CMK (cell line): ENCODE data around the gene TECTA.
A peak's percentile ranks its signal among the peaks of the same experiment; 100 is the strongest.
"Not testable (repeated sequence)": the region's sequence is repeated elsewhere in the genome, so short reads cannot be mapped to it uniquely, and the experiment has no call there.

Experiments
- DNase-seq: peaks from one replicate; pipeline ENCODE4 v3.0.0-alpha.2; 2010; ENCODE audit warnings: low read depth

The TECTA gene

DNA sequence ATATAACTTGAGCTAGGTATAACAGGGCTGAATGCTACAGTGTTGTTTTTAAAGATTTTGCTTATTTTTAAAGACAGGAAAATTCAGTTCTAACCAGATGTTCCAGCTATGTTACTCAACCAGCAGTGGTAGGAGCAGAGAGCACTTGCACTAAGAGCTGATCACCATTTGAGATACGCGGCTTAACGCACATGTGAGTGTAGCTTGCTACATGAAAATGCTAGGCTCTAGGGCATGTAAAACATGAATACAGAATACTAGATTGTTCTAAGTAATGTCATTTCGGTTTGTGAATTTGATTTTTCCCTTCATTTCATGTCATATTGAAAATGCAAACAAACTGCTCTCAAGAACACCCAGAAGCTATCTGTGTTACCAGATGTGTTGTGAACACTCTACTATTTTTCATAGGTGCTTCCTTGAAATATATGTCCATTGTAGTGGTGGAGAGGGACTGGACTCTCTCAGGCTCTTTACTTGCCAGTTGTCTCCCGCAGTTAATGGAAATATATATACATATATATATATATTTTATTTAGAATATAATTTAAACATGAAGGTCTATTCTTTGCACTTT, 10.8 kb upstream of the TECTA start:
- DNase-seq = no peak

DNA sequence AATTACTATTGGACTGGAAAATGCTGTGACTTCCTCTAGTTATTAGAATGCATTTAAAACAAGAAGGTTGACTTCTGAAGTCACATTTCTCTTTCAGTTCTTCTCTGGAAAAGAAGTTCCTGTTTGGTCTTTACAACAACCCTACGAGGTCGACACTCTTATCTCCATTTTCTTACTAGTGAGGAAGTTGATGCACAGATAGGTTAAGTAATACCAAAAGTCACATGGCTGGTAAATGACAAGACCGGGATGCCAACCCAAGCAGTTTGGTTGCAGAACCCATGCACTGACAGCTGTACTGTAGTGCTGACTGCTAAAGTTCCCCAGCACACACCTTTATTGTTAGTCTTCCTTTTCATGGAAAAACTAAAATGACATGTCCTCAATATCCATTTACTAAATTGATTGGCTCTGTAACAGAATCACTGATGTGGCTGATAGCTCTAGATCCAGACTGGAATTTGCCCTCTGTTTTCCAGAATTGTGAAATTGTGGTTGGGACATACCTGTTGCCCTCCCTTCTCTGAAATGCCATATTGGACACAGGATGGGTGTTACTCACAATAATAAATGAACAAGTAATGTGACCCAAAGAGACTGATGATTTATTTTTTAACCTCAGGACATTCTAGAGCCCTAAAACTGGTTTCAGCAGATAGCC, 9.4 kb upstream of the TECTA start:
- DNase-seq = peak; percentile 12

- no peak for DNase-seq
These were observed 5.5 kb upstream of the TECTA start for GRCh38 chr11:121095561-121095960.

- DNase-seq = no peak
These were observed 1.7 kb upstream of the TECTA start for GRCh38 chr11:121099364-121099763.

- no peak for DNase-seq
These were observed 1.2 kb upstream of the TECTA start for GRCh38 chr11:121099885-121100284.

- no peak for DNase-seq
These were observed 3.3 kb downstream of the TECTA start for GRCh38 chr11:121104312-121104762.

DNA sequence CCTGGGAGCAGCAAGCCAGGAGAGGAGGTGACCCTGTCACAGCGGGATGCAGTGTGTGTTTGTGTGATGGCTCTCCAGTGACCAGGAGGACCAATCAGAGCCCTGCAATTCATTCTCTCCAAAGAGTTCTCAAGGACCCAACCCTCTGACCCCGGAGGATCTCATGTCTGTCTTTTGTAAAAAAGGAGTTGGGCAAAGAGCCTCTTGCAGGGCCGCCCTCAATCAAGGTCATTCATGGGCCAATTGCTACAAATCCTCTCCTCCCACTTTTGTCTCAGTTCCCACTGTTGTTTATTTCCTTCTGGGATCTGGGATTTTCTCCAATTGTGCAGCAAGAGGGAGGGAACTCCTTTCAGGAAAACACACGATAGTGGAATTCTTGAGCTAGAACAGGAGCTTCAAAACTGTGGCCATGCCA, 4.0 kb downstream of the TECTA start:
- no peak for DNase-seq

GRCh38 chr11:121105481-121106195, 4.6 kb downstream of the TECTA start:
- no peak for DNase-seq

DNA sequence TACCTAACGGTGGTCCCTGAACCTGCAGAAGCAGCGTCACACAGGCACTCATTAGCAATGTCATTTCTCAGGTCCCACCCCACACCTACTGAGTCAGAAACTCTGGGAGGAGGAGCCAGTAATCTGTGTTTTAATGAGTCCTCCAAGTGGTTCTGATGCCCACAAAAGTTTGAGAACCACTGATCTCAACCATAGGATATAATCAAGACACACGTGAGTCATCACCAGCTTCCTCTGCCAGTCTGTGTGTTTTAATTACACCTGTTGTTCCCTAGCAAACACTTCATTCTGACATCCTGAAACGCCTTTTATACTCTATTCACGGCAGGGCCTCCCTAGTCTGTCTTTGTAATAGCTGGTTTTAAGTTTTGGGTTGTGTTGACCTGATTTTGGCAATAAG, 5.8 kb downstream of the TECTA start:
- no peak for DNase-seq

- no peak for DNase-seq
These were observed 7.4 kb downstream of the TECTA start for GRCh38 chr11:121108413-121108812.

DNA sequence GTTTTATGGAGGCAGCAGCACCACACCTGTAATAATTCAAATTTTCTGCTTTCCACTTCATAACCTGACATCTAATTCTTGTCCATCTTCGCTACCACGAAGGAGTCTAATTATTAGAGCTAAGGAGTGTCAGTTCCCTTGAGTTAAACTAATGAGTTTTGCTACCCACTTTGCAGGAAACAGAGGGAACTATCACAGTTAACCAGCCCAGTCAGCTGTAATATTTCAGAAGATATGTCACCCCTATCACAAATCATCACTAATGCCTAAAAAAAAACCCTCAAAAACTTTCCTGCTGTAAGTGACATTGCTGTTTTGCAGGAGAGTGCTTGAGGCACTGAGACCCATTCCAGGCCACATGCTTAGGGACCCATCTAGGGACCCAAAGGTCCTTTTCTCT, 8.4 kb downstream of the TECTA start:
- DNase-seq = no peak

GRCh38 chr11:121109916-121110586, 9.0 kb downstream of the TECTA start:
- DNase-seq = no peak

DNA sequence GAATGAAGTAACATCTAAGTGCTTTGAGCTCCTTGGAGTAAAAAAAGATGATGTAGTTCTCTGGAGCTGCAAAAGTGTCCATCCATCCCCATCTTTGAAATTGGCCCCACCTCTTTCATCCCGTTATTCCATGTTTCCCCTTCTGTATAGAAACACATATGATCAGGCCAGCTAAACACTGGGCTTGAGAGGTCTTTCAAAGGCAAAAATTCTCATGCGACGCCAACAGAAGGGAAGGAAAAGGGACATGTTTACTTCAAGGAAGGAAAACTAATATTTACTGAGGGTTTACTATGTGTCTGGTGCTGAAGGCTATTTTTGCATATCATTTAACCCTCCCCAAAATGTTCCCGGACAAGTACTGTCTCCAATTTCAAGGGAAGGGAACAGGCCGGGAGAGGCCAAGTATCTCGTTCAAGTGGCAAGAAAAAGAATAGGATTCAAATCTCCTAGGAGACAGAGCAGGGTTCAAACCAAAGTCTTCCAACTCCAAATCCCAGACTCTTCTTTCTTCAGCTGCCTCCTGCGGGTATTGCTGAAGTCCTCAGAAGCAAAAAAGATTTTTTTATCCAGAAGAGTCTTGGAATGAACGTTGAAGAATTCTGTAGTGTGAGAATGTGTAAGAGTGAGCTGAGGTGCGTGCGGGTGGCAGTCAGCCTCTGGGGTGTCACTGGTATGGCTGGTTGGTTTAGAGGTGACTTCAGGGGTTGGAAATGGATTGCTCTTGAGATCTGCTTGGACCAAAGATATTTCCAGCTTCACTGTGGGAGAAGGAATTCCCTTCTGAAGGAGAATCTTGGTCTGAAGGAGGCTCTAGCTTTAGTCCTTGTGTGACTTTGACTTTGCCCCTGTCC, 10.1 kb downstream of the TECTA start:
- DNase-seq = no peak

DNA sequence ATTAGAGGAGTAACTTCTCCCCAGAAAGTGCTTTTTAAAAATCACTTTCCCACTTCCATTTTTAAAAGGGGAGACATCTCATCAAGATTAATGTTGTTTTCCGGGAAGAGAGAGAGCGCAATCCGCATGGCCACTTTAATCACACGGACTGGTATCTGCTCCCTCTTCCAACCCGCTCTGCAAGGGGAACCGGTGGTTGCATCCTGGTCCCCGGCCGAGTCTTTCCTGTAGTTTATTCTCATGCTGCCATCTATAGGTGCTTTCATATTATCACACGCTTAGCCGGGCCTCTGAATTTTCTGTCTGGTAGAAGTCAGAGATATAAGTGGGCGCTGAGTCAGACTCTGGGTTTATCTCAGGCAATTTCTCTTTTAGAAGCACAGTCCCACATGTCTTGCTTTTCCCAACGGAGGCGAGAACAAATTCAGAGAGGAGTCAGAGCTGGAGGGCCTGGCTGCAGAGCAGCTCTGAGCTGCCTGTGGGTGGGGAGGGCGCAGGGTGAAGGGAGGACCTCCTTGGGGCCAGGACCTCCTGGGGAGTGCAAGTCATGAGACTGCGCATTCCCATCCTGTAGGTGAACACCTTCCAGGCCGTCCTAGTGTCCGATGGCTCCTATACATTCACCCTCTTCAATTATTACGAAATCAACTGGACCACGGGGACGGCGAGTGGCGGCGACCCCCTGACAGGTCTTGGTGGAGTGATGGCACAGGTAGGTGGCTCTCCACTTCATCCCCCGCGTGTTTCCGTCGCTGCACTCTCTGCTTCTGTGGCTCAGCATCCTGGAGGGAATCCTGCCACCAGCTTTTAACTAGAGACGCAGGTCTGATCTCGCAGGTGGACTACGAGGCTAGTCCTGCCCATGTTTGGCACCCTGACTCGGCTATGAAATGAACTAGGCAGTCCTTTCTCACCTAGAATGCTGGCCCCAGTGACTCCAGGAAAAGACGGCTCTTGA, 11.7 kb downstream of the TECTA start:
- DNase-seq = peak; percentile 17

DNA sequence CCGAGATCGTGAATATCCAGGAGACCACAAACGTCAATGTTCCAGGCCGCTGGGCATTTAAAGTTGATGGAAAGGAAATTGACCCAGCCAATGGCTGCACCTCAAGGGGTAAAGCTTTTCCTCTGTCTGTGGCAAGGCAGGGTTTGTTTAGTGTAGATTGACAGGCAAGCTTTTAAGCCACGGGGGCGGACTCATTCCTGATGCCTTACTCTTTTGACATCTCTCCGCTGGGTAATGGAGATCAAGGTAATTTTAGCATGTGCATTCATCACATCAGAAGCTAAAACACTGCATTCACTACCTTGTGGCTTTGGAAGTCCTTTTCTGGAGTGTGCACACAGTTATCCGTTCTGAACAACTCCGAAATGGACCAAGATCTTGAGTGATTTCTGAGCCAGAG, 12.6 kb downstream of the TECTA start:
- DNase-seq = no peak

DNA sequence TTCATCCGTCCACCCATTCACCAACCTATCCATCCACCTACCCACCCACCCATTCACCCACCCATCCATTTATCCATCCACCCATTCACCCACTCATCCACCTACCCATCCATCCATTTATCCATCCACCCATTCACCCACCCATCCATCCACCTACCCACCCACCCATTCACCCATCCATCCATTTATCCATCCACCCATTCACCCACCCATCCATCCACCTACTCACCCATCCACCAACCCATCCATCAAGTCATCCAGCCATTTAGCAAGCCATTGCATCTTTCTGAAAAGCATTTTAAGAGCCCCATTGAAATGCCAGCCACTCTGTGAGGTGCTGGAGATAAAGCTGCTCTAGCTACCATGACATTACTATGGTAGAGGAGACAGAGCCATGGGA, 14.0 kb downstream of the TECTA start:
- not testable (repeated sequence) for DNase-seq

DNA sequence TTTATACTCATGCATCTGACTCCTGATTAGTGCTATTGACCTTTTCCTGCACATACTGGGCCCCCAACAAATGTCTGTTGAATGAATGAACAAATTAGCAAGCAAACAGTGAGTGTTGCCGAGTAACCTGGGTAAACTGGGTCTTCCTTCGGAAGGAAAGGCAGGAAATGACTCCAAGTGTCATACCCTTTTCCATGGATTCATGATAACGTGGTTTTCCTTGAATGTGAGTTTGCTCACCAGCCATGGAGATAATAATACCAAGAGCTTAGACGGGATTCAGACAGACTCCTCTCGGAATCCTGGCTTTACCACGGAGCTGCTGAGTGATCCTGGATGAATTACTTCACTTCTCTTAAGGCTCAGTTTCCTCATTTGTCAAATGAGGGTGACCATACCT, 16.7 kb downstream of the TECTA start:
- DNase-seq = no peak

DNA sequence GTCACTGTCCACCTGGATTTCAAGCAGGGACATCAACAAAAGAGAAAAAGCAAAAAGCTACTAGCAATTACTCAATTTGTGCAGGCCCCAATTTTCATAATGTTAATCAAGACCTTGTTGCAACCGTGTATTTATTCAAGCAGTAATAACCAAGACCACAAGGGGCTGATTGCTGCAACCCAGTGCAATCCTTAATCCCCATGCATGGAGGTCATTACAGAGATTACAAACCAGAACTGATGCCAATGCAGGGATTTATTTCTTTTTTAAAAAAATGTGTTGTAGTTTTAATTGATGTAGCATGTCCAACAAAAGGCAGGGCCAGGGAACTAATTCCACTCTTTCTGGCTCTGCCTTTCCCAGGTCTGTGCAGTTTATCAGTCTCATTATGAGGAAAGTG, 18.4 kb downstream of the TECTA start:
- no peak for DNase-seq

DNA sequence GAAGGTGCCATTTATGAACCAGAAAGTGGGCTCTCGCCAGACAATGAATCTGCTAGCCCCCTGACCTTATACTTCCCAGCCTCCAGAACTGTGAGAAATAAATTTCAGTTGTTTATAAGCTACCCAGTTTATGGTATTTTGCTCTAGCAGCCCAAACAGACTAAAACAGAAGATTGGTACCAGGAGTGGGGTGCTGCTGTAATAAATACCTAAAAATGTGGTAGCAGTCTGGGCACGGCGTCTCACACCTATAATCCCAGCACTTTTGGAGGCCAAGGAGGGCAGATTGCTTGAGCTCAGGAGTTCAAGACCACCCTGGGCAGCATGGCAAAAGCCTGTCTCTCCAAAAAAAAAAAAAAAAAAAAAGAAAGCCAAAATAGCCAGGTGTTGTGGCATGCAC, 21.3 kb downstream of the TECTA start:
- no peak for DNase-seq

DNA sequence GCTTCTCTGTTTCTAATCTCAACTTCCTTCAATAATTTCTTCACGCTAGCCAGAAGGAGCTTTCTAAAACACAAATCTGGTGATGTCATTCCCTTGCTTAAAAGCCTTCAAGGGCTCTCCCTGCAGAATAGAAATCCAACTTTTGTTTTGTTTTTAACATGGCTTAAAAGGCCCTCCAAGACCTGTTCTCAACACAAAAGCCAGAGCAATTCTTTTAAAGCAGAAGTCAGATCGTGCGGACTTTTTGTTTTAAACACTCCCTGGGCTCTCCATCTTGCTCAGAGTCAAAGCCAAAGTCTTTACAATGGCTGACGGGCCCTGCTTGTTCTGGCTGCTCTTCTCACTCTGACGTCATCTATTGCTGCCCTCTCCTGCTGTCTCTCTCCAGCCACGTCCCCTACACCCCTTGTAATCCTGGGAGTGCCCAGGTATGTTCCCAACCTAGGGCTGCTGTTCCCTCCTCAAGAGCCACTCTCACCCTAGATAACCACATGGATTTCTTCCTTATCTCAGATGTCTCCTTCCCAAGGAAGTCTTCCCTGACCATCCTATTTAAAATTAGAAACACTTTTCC, 22.5 kb downstream of the TECTA start:
- DNase-seq = no peak
